ENCODE data around the gene SLC9A4.

Gene SLC9A4

GRCh38 chr2:102502576-102502975 is 29.6 kb downstream of the SLC9A4 start:
- DNase-seq (ENCODE audit: low read depth), result no peak

- no peak for DNase-seq (ENCODE audit: low read depth)
Measured at GRCh38 chr2:102504833-102505232, 31.8 kb downstream of the SLC9A4 start.

GRCh38 chr2:102505290-102505689 is 32.3 kb downstream of the SLC9A4 start:
- no peak for DNase-seq (ENCODE audit: low read depth)

- DNase-seq (ENCODE audit: low read depth), result no peak
Measured at GRCh38 chr2:102506743-102507142, 33.7 kb downstream of the SLC9A4 start.

- no peak for DNase-seq (ENCODE audit: low read depth)
Measured at GRCh38 chr2:102508863-102509262, 35.8 kb downstream of the SLC9A4 start.

GRCh38 chr2:102509749-102510148 is 36.7 kb downstream of the SLC9A4 start:
- no peak for DNase-seq (ENCODE audit: low read depth)

GRCh38 chr2:102510791-102511575 is 38.0 kb downstream of the SLC9A4 start:
- DNase-seq (ENCODE audit: low read depth), result no peak

- no peak for DNase-seq (ENCODE audit: low read depth)
Measured at GRCh38 chr2:102512161-102512560, 39.1 kb downstream of the SLC9A4 start.

- DNase-seq (ENCODE audit: low read depth), result no peak
Measured at GRCh38 chr2:102513355-102513939, 40.4 kb downstream of the SLC9A4 start.

GRCh38 chr2:102514061-102514785 is 41.2 kb downstream of the SLC9A4 start:
- DNase-seq (ENCODE audit: low read depth), result no peak

- no peak for DNase-seq (ENCODE audit: low read depth)
Measured at GRCh38 chr2:102515851-102516250, 42.8 kb downstream of the SLC9A4 start.

- DNase-seq (ENCODE audit: low read depth), result no peak
Measured at GRCh38 chr2:102518170-102518569, 45.1 kb downstream of the SLC9A4 start.

- no peak for DNase-seq (ENCODE audit: low read depth)
Measured at GRCh38 chr2:102520009-102520408, 47.0 kb downstream of the SLC9A4 start.

GRCh38 chr2:102520801-102521200 is 47.8 kb downstream of the SLC9A4 start:
- DNase-seq (ENCODE audit: low read depth), result no peak

GRCh38 chr2:102522162-102522561 is 49.1 kb downstream of the SLC9A4 start:
- DNase-seq (ENCODE audit: low read depth), result no peak

GRCh38 chr2:102522890-102523289 is 49.9 kb downstream of the SLC9A4 start:
- DNase-seq (ENCODE audit: low read depth), result no peak

- DNase-seq (ENCODE audit: low read depth), result no peak
Measured at GRCh38 chr2:102523651-102524050, 50.6 kb downstream of the SLC9A4 start.

GRCh38 chr2:102527086-102527485 is 54.1 kb downstream of the SLC9A4 start:
- no peak for DNase-seq (ENCODE audit: low read depth)

GRCh38 chr2:102538491-102538890 is 65.5 kb downstream of the SLC9A4 start:
- no peak for DNase-seq (ENCODE audit: low read depth)

GRCh38 chr2:102540882-102541281 is 67.9 kb downstream of the SLC9A4 start:
- no peak for DNase-seq (ENCODE audit: low read depth)

- DNase-seq (ENCODE audit: low read depth), result no peak
Measured at GRCh38 chr2:102544182-102544581, 71.2 kb downstream of the SLC9A4 start.

- DNase-seq (ENCODE audit: low read depth), result no peak
Measured at GRCh38 chr2:102547462-102547861, 74.4 kb downstream of the SLC9A4 start.

GRCh38 chr2:102549027-102549426 is 76.0 kb downstream of the SLC9A4 start:
- DNase-seq (ENCODE audit: low read depth), result no peak
